Neural cell (in vitro differentiated cells): ENCODE data around the gene MYRIP.

Experiments
- CTCF ChIP-seq: fragments of 450-650 bp; IDR thresholded peaks from 2 replicates; pipeline ENCODE4 v1.5.1; 2014; ENCODE audit warnings: antibody characterized with exemption, mild to moderate bottlenecking, moderate library complexity; ENCODE audit not compliant: poor library complexity, severe bottlenecking
- EP300 ChIP-seq: fragments of 450-650 bp; conservative IDR thresholded peaks from 2 replicates; pipeline ENCODE4 v1.6.1; 2014; ENCODE audit warnings: antibody characterized with exemption, mild to moderate bottlenecking, moderate library complexity; ENCODE audit not compliant: poor library complexity, severe bottlenecking
- EZH2 ChIP-seq: fragments of 200-600, 300-800 bp; shearing (Covaris generic), sonication (generic); IDR thresholded peaks from 2 replicates; pipeline ENCODE4 v1.6.1; 2014; ENCODE audit warnings: antibody characterized with exemption, low read length, borderline replicate concordance, mild to moderate bottlenecking; ENCODE audit not compliant: insufficient read depth, poor library complexity, severe bottlenecking
- POLR2AphosphoS5 ChIP-seq: IDR thresholded peaks from 2 replicates; pipeline ENCODE4 v1.6.1; 2012
- RAD21 ChIP-seq: fragments of 450-650 bp; conservative IDR thresholded peaks from 2 replicates; pipeline ENCODE4 v1.6.1; 2014; ENCODE audit warnings: antibody characterized with exemption, mild to moderate bottlenecking, moderate library complexity
- REST ChIP-seq: IDR thresholded peaks from 2 replicates; pipeline ENCODE4 v1.6.1; 2012; ENCODE audit warnings: borderline replicate concordance
- TAF1 ChIP-seq: IDR thresholded peaks from 2 replicates; pipeline ENCODE4 v1.6.1; 2012; ENCODE audit warnings: low read depth

GRCh38 chr3:39892068-39892467, 82.7 kb downstream of the MYRIP start:
- TF ChIP-seq CTCF (no peak), POLR2AphosphoS5 (no peak), RAD21 (no peak), TAF1 (no peak), EP300 (no peak), REST (no peak), EZH2 (no peak)
